SIG-M5 (cell line): ENCODE data around the gene PDE1C.
"Not testable (repeated sequence)": the region's sequence is repeated elsewhere in the genome, so short reads cannot be mapped to it uniquely, and the experiment has no call there.

Experiments
- DNase-seq: peaks from one replicate; lab custom pipeline; 2025; lab: John Stamatoyannopoulos, UW

Gene PDE1C

GRCh38 chr7:32043688-32044087 lies 26.5 kb downstream of the PDE1C start:
- DNase-seq = no peak

- DNase-seq = no peak
Measured at GRCh38 chr7:32042900-32043299, 27.3 kb downstream of the PDE1C start.

DNA sequence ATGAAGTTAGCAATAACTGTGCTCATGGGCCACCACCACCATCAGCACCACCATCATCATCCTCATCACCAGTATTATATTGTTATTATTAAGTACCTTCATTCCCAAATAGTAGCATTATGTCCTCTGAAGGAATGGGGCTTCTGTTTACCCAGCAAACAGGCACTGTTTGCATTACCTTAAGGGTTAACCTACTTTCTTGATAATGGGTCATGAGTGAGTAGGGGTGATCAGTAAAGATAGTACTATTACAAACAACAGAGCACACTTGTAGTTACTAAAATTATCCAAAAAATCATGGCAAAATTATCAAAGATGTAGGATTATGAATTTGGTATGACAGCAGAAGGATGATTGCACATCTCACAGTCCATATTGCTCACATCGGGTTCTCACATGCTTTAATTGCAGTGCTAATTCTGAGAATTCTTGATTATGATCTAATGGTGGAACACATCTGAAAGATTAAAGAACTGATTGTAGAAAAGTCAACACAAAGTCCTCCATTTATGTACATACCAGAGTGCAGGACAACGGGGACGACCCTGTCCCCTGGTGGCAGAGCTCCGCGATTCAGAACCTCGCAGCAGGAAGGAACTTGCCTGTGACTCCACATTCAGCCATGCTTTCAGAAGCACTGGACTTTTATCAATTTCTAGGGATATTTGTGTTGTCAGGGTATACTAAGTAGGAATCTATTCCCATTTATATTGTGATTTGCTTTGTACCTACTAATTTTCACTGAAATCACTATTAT lies 31.0 kb downstream of the PDE1C start:
- DNase-seq = no peak

DNA sequence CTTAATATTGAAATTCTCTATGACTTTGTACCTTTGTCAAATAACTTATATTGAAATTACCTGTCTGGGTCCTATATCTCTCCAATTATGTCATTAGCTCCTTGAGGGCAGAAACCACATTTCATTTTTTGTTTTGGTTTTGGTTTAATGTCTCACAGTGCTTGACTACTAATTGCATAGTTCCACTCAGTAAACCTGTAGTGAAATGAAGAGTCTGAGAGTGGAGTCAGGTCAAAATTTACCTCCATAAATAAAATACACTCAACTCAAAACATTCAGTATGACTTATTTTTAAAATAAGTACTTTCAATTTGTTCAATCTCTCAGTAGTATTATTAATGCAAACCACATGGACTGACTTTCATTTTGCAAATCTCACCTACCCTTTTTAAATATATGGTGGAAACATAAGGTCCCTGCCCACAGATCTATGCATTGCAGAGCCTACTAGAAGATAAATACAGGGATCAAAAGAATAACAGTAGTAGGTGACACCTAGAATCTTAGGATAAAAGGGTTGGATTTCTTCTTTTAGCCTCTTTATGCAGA lies 32.5 kb downstream of the PDE1C start:
- DNase-seq = no peak

- no peak for DNase-seq
Measured at GRCh38 chr7:32036557-32036956, 33.6 kb downstream of the PDE1C start.

DNA sequence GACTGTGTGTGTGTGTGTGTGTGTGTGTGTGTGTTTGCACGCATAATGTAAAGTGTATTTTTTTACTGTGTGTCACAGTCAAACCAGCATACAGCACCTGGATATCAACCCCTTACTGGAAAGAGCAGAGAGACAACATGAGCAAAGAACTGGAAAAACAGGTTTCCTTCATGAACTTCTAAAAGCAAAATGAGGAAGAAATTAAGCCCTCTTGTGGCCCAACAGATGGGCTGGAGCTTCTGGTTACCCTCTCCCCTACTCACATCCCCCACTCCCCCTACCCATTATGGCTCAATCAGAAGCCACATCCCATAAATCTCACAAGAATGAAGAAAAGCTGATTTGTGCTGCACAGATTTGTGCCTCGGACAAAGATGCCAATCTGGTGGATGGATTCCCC lies 36.2 kb downstream of the PDE1C start:
- no peak for DNase-seq

- no peak for DNase-seq
Measured at GRCh38 chr7:32033006-32033405, 37.2 kb downstream of the PDE1C start.

DNA sequence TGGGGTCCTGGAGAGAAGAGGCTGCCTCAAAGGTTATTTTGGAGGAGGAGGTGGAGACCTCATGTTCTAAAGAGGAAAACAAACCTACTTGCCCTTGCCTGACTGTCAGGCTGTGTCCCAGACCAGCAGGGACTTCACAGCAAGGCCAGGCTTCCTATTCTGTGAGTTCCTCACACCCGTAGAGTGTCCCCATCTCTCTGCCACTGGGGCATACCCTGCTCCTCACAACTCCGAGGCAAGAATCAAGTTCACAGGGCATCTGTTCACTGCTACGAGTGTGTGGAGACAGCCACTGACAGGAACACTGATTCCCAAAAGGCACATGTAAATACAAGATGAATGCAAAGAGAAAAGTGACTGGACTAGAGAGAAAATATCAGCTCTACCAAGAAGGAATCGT lies 38.0 kb downstream of the PDE1C start:
- no peak for DNase-seq

DNA sequence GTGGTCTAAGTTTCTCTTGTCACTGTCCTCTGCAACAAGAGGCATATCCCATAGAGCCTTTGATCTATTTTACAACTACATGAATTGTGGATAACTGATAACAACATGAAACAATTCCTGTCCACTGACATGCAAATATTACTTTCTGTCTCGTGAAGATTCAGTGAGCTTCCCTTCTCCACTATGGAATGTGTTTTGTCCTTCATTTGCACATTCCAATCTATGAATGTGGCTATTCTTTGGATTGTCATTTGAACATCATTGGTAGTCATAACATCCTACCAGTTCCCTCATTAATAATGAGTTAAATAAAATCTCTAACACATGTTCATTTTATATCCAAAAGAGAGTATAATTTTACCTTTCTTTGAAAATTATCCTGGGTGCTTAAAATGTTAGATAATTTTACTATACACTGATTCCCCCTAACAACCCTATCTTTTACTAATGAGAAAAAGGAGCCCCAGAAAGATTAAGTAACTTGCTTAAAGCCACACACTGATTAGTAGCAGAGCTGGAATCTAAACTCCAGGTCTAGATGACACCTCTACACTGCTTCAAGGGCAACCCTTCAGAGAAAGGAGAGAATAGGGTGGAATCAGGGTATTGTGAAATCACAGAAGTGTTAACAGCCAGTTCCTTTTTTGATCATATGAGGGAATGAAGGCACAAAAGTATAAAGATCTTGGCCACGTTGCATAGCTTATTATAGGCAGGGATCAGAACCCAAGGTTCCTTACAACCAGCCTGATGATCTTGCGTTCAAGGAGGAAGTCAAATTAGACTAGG lies 39.1 kb downstream of the PDE1C start:
- no peak for DNase-seq

GRCh38 chr7:32026083-32026425 lies 44.2 kb downstream of the PDE1C start:
- no peak for DNase-seq

DNA sequence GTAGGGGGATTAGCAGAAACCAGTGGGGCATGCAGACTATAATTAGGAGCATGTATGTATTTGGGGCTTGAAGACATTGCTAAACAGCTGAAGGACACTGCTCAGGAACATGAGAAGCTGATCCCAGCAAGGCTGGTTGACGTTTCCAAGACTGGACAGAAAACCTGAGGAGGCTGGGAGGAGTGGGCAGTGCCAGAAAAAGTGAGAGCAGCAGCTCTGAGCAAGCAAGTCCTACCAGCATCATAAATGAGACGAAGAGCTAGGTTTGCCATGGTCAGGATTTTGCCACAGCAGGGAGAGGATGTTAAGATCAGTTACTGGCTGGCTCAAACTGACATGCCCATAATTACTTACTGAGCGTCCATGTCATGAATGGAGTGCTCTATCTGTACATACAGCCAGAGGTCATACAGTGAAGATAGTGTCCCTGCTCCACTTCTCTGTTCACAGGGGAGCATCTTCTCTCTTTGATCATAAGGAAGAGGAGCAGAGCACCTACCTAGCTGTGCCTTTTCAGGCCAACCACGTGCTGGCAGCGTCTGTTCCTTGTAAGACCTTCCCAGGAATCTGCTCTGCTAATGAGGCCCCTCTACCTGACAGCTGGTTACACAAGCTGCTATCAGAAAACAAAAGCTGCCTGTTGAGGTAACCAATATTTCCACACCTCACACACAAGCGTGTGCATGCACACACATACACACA lies 44.7 kb downstream of the PDE1C start:
- DNase-seq = no peak

DNA sequence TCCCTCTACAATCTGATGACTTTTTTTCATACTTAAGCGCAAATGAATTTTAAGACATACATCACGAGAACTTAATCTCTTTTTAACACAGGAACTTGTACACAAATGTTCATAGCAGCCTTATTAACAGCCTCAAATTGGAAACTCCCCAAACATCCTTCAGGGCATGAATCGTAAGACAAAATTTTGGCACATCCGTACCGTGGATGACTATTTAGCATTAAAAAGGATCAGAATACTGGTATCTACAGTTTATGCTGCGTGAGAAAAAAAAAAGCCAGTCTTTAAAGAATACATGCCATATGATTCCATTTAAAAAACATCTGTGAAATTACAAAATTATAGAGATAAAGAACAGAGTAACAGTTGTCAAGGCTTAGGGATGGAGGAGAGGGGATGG lies 46.8 kb downstream of the PDE1C start:
- DNase-seq = no peak

DNA sequence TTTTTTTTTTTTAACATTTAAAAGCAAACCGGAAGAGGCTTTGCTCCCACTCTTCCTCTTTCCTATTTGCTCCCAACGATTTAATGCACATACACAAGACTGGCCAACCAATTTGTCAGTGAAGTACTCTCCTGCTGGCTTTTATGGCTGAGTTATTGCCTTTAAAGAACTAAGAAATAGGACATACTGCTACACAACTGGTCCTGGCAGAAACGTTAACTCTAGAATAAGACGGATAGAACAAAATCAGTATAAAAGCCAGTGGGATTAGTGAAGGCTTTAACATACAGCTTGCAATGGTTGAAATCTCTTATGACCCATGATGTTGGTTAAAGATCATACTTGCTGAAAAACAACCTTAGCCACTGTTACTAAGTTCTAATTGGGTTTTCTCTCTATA lies 47.2 kb downstream of the PDE1C start:
- DNase-seq = no peak

- DNase-seq = no peak
Measured at GRCh38 chr7:32020551-32021159, 49.6 kb downstream of the PDE1C start.

DNA sequence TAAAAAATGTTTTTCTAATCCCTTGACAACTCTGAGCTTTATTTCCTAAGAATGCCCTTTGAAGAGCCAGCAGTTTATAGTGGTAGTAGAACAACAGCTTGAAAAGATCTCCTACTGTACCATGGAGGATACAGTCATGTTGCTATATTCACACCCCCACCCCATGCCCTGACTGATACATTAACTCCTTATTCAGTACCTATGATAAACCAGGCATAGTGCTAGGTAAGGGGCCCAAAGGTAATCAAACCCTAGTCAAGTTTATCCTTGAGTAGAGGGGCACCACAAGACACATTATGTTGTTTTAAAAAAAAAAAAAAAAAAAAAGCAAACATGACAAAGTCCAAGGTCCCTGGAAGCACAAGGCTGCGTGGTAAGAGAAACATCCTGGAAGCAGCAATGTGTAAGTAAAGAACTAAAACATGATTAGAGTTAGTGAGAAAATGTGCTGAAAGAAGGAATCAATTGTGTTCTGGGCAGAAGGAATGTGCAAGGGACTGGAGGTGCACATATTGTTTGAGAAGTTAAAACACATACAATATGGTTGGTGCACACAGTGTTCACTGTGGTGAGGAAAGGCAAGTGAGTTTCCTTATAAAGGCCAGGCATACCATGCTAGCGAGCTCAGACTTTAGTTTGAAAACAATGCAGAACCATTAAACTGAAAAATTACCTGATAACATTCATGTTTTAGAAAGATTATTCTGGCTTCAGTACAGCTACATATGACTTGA lies 51.2 kb downstream of the PDE1C start:
- no peak for DNase-seq

DNA sequence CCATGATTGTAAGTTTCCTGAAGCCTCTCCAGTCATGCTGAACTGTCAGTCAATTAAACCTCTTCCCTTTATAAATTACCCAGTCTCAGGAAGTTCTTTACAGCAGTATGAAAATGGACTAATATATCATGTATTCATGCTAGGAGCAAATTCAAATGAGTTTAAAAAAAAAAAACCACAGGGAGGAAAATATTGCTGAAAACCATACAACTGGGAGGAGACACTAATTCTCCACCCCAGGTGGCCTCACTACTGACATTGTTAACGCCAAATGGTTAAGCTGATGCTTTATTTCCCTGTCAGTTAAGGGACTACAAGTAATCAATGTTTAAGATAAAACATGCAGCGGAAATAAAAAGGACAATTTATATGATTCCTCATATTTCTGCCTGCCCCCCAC lies 55.1 kb downstream of the PDE1C start:
- DNase-seq = no peak

DNA sequence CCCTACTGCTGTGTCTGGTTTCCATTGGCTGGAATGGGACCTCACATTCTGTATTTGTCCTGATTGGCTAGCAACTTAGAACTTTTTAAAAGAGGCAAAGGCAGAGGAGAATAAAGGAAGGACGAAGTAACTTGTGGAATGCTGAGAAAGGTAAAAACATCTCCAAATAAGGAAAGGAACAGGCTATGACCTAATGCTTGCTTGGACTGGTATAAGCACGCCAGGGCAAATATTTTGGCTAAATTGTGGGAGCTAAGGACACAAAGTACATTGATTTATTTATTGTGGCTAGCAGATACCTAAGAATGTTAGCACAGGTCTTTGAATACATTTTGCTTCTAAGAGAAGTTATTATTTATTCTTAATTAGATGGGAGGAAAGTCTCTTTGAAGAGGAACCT lies 56.7 kb downstream of the PDE1C start:
- not testable (repeated sequence) for DNase-seq

DNA sequence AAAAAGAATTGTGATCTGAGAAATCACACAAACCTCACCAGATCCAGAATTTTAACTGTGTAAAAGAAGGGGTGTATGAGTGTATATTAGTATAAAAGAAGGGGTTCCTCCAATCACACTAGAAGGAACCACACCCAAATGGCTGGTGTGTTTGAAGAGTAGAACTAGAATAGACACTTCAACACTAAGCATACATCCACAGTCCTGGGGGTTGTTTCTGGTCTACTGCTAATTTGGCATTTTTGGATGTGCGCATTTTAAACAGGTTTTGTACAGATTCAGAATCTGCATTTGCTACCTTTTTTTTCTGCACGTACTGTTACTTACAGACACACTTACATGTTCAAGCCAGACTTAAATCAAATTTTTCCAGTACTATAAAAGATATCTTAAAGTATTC lies 64.6 kb downstream of the PDE1C start:
- no peak for DNase-seq

GRCh38 chr7:32001948-32002347 lies 68.3 kb downstream of the PDE1C start:
- DNase-seq = no peak

DNA sequence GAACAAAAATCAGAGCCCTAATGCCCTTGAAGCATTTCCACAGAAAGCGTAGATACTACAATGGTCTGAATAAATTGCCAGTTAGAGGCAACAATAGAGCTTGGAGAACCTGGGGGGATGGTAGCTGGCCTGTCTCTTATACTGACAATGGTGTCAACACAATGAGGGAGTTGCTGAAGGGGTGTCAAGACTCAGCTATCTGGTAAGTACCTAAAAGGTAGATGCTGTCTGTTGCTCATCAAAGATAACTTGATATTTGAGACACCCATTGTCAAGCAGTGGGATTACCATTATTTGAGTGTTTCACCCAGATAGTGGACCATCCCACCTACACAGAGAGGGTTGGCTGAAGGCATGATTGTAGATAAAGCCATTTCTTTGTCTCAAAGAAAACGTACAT lies 72.8 kb downstream of the PDE1C start:
- DNase-seq = no peak

- DNase-seq = no peak
Measured at GRCh38 chr7:31995134-31995533, 75.1 kb downstream of the PDE1C start.

DNA sequence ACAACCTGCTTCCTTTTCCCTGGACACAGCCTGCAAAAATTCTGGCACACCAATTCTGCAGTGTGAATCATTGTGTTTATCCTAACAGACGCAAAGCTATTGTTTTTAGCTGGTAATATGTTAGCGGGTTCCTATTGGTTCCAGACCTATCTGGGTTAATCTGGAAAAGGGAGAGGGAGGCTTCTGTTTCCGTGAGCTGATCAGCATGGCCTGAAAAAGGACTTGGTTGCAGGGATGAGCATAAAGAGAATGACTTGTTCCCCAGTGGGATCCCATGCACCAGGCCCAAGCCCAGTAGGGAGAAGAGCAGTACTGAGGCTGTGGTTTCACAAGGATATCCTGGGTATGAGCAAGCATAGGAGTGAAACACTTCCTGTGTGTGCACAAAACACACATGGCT lies 78.4 kb downstream of the PDE1C start:
- DNase-seq = no peak
